H1 (cell line): ENCODE measurements around the gene RBM24. TPM values are rescaled to one million over a fixed set of nuclear protein-coding genes. Genes with fewer than 3 reads are reported as not detected.

Experiments used
- CTCF ChIA-PET: fragments of 300-600 bp; sonication (Branson Sonifier 250); formaldehyde crosslinking; loops from one replicate; lab custom pipeline; 2021; ENCODE audit not compliant: partially characterized antibody; lab: Charles Lee
- POLR2A ChIA-PET: fragments of 300-600 bp; sonication (Branson Sonifier 250); formaldehyde crosslinking; loops from one replicate; lab custom pipeline; 2021; ENCODE audit warnings: inconsistent platforms; ENCODE audit not compliant: partially characterized antibody; lab: Charles Lee
- DNase-seq, 2 experiments: peaks; one replicate each; pipeline versions ENCODE4 v3.0.0 to v3.0.0-alpha.2; 2010 to 2022; ENCODE audit warnings: low spot score in 2 of 2, low read depth in 1 of 2, mixed read lengths in 1 of 2
- FAIRE-seq: peaks from 2 replicates; lab custom pipeline; 2011; peaks lifted over from hg19 to GRCh38; lab: Jason Lieb, UNC
- H2AFZ ChIP-seq: 2 replicates; pipeline ENCODE4 v1.8.1; 2012; ENCODE audit warnings: low read length, inconsistent platforms
- H2AK5ac ChIP-seq: 2 replicates; pipeline ENCODE4 v1.6.1; 2013; ENCODE audit warnings: low read depth, low read length
- H2BK120ac ChIP-seq: replicated peaks from 2 replicates; pipeline ENCODE3; 2013; ENCODE audit warnings: low read depth, low read length, inconsistent platforms
- H2BK12ac ChIP-seq: 2 replicates; pipeline ENCODE4 v1.6.1; 2013; ENCODE audit warnings: low read depth, low read length
- H2BK15ac ChIP-seq: 2 replicates; pipeline ENCODE4 v1.6.1; 2013; ENCODE audit warnings: low read length
- H2BK20ac ChIP-seq: 2 replicates; pipeline ENCODE4 v1.6.1; 2013; ENCODE audit warnings: low read length
- H2BK5ac ChIP-seq: 2 replicates; pipeline ENCODE4 v1.6.1; 2013; ENCODE audit warnings: low read depth, low read length
- H3K14ac ChIP-seq: 2 replicates; pipeline ENCODE4 v1.6.1; 2013; ENCODE audit warnings: inconsistent platforms; ENCODE audit not compliant: insufficient read length
- H3K18ac ChIP-seq: 2 replicates; pipeline ENCODE4 v1.6.1; 2013; ENCODE audit warnings: low read length; ENCODE audit errors: extremely low read depth
- H3K23ac ChIP-seq: 2 replicates; pipeline ENCODE4 v1.6.1; 2013; ENCODE audit warnings: inconsistent platforms; ENCODE audit not compliant: insufficient read length
- H3K23me2 ChIP-seq: 2 replicates; pipeline ENCODE4 v1.6.1; 2013; ENCODE audit warnings: low read depth, low read length
- H3K27ac ChIP-seq: 2 replicates; pipeline ENCODE4 v1.6.1; 2011; ENCODE audit warnings: low read depth, low read length, inconsistent platforms
- H3K27me3 ChIP-seq, 4 experiments: replicated peaks in 1 of 4; 1 replicate in 1 of 4; 2 replicates in 3 of 4; pipeline versions ENCODE4 v1.6.1 to v1.8.1; 2011 to 2013; ENCODE audit warnings: low read length in 3 of 4, mild to moderate bottlenecking in 3 of 4, inconsistent platforms in 2 of 4, mixed read lengths in 2 of 4, moderate library complexity in 1 of 4; ENCODE audit not compliant: control insufficient read depth in 3 of 4, insufficient read depth in 3 of 4; ENCODE audit errors: extremely low read depth in 1 of 4
- H3K36me3 ChIP-seq, 4 experiments: 2 replicates each; pipeline versions ENCODE4 v1.6.1 to v1.8.1; 2011 to 2013; ENCODE audit warnings: mild to moderate bottlenecking in 4 of 4, low read length in 3 of 4, moderate library complexity in 2 of 4, control low read depth in 1 of 4, inconsistent platforms in 1 of 4; ENCODE audit not compliant: insufficient read depth in 4 of 4, control insufficient read depth in 2 of 4
- H3K4ac ChIP-seq: replicated peaks from 2 replicates; pipeline ENCODE3; 2013; ENCODE audit warnings: low read length, low read depth, mixed read lengths, inconsistent platforms; ENCODE audit not compliant: insufficient read length
- H3K4me1 ChIP-seq, 4 experiments: replicated peaks in 1 of 4; 1 replicate in 1 of 4; 2 replicates in 3 of 4; pipeline versions ENCODE4 v1.6.1 to v1.8.1; 2011 to 2013; ENCODE audit warnings: low read length in 3 of 4, inconsistent platforms in 2 of 4, mixed read lengths in 1 of 4; ENCODE audit not compliant: insufficient read depth in 4 of 4, control insufficient read depth in 3 of 4
- H3K4me2 ChIP-seq, 2 experiments: 2 replicates each; pipeline versions ENCODE4 v1.6.1 to v1.8.1; 2011 to 2013; ENCODE audit warnings: low read depth in 2 of 2, low read length in 2 of 2, control low read depth in 1 of 2, inconsistent platforms in 1 of 2, mild to moderate bottlenecking in 1 of 2; ENCODE audit not compliant: insufficient read depth in 1 of 2
- H3K4me3 ChIP-seq, 4 experiments: fragments of 200-600, 300-600 bp in 1 of 4; sonication (generic), shearing (Covaris generic), sonication (Bioruptor Twin) in 1 of 4; 2 replicates each; pipeline versions ENCODE4 v1.5.1 to v1.8.1; 2011 to 2016; ENCODE audit warnings: low read length in 4 of 4, low read depth in 3 of 4, control low read depth in 2 of 4, inconsistent platforms in 2 of 4, mild to moderate bottlenecking in 2 of 4, mixed read lengths in 1 of 4, moderate library complexity in 1 of 4; ENCODE audit not compliant: insufficient read depth in 2 of 4; ENCODE audit errors: extremely low read depth in 1 of 4
- H3K56ac ChIP-seq: replicated peaks from 2 replicates; pipeline ENCODE3; 2013; ENCODE audit warnings: low read depth, mild to moderate bottlenecking, mixed read lengths, low read length, inconsistent platforms; ENCODE audit not compliant: insufficient read length
- H3K79me1 ChIP-seq: 2 replicates; pipeline ENCODE4 v1.6.1; 2013; ENCODE audit warnings: low read depth, low read length, control low read depth
- H3K79me2 ChIP-seq, 2 experiments: 2 replicates each; pipeline versions ENCODE4 v1.6.1 to v1.8.1; 2012 to 2013; ENCODE audit warnings: low read length in 2 of 2, mild to moderate bottlenecking in 2 of 2, inconsistent platforms in 1 of 2; ENCODE audit not compliant: insufficient read depth in 2 of 2, control insufficient read depth in 1 of 2
- H3K9ac ChIP-seq, 4 experiments: replicated peaks in 1 of 4; 1 replicate in 1 of 4; 2 replicates in 3 of 4; pipeline versions ENCODE4 v1.6.1 to v1.8.1; 2011 to 2013; ENCODE audit warnings: low read depth in 3 of 4, low read length in 3 of 4, control low read depth in 2 of 4, mild to moderate bottlenecking in 2 of 4, moderate library complexity in 2 of 4, inconsistent platforms in 1 of 4; ENCODE audit errors: extremely low read depth in 1 of 4
- H3K9me3 ChIP-seq, 2 experiments: 2 replicates each; pipeline versions ENCODE4 v1.6.1 to v1.8.1; 2012 to 2013; ENCODE audit warnings: mild to moderate bottlenecking in 2 of 2, moderate library complexity in 2 of 2, control low read depth in 1 of 2, inconsistent platforms in 1 of 2, low read depth in 1 of 2, low read length in 1 of 2, mixed read lengths in 1 of 2; ENCODE audit not compliant: insufficient read depth in 2 of 2
- H4K20me1 ChIP-seq, 2 experiments: replicated peaks in 1 of 2; 2 replicates each; pipeline versions ENCODE3 to v1.8.1; 2011 to 2013; ENCODE audit warnings: inconsistent platforms in 2 of 2, low read length in 2 of 2, mild to moderate bottlenecking in 1 of 2; ENCODE audit not compliant: insufficient read depth in 2 of 2, control insufficient read depth in 1 of 2
- H4K5ac ChIP-seq: 2 replicates; pipeline ENCODE4 v1.6.1; 2013; ENCODE audit warnings: low read length, low read depth, mixed read lengths, inconsistent platforms; ENCODE audit not compliant: insufficient read length
- H4K8ac ChIP-seq: 2 replicates; pipeline ENCODE4 v1.8.0; 2013; ENCODE audit warnings: mild to moderate bottlenecking, moderate library complexity, low read length, inconsistent platforms; ENCODE audit not compliant: insufficient read depth; ENCODE audit errors: extremely low read depth
- H4K91ac ChIP-seq: replicated peaks from 2 replicates; pipeline ENCODE3; 2013; ENCODE audit warnings: low read length, mixed read lengths, inconsistent platforms; ENCODE audit not compliant: insufficient read length
- BRCA1 ChIP-seq: IDR thresholded peaks from 2 replicates; pipeline ENCODE4 v1.6.1; 2012; ENCODE audit warnings: low read depth, low read length, improper control_type of control experiment
- CTCF ChIP-seq, 3 experiments: IDR thresholded peaks; 1 replicate in 2 of 3; 2 replicates in 1 of 3; pipeline versions ENCODE4 v1.5.1 to v1.6.1; 2011; ENCODE audit warnings: low read length in 3 of 3, mild to moderate bottlenecking in 3 of 3, inconsistent platforms in 2 of 3, low read depth in 1 of 3, moderate library complexity in 1 of 3; ENCODE audit not compliant: insufficient read depth in 1 of 3; ENCODE audit errors: control extremely low read depth in 1 of 3
- EZH2 ChIP-seq: fragments of 200-600 bp; sonication (generic); IDR thresholded peaks from 2 replicates; pipeline ENCODE4 v1.7.1; 2012; ENCODE audit warnings: low read depth, mild to moderate bottlenecking, moderate library complexity, low read length, inconsistent platforms; ENCODE audit not compliant: severe bottlenecking
- WGBS, 2 experiments: shearing (Covaris generic) in 1 of 2; methylation state at CpG; one replicate each; pipeline versions ENCODE4 v1.1.6 to v1.1.7; 2013 to 2015; ENCODE audit warnings: low lambda C conversion rate in 2 of 2, mixed read lengths in 2 of 2, inconsistent platforms in 1 of 2, low coverage in 1 of 2, missing lambda C conversion rate in 1 of 2; ENCODE audit not compliant: insufficient replicate concordance in 2 of 2, insufficient coverage in 1 of 2, insufficient read length in 1 of 2; ENCODE audit errors: extremely low coverage in 1 of 2, missing lambda C conversion rate in 1 of 2; 5-methylcytosine and 5-hydroxymethylcytosine counted together
- polyA plus RNA-seq, 7 experiments: library from polyadenylated mRNA; depleted of rRNA in 3 of 7; stranded (reverse) in 5 of 7; unstranded in 2 of 7; fragments of >200 nt in 5 of 7; fragments of 200-250 nt in 2 of 7; gene quantifications; 1 replicate in 5 of 7; 2 replicates in 1 of 7; 4 replicates in 1 of 7; pipeline versions ENCODE4 v1.2.1 to v1.2.3, GENCODE V29; 2011 to 2013; ENCODE audit warnings: missing spikeins in 2 of 7, mixed read lengths in 2 of 7
- total RNA-seq: library from RNA; stranded (reverse); fragmentation: NEBNext Ultra II Directional; extraction: Animal tissue kit (Norgen Biotek cat#: 25700); gene quantifications from 2 replicates; pipeline ENCODE4 v1.2.1, GENCODE V29; 2021

RBM24 gene
- total and polyA plus RNA-seq, 2 of the 8 experiments (the other 6 are each of a cell fraction or from before 2014, with no cell fraction given): 0.52 to 2.6 TPM

- no peak overlapping the region for H2AK5ac ChIP-seq
- H3K18ac ChIP-seq: no peak overlapping the region
- no peak overlapping the region for H3K4ac ChIP-seq
- H3K9ac ChIP-seq: no peak overlapping the region
- TF ChIP-seq EZH2 (no peak), BRCA1 (no peak), CTCF (IDR thresholded peaks at IDR 0.05; ENCODE audit: control extremely low read depth in 1 of 3, insufficient read depth in 1 of 3, low read depth in 1 of 3, low read length in 3 of 3) (no peak)
- H3K4me1 ChIP-seq: no peaks in the 10 kb centered on the region
- H2BK20ac ChIP-seq: no peak overlapping the region
- H2BK12ac ChIP-seq: no peak overlapping the region
- no peak overlapping the region for H2BK15ac ChIP-seq
- ChIA-PET CTCF (interaction anchor here (1.4 kb wide), 1 partner anchor 212 kb away, joined by 4 read pairs; no protein-coding TSS in a partner anchor), POLR2A (no interaction called here)
- H2BK5ac ChIP-seq: no peak overlapping the region
- no peaks in the 10 kb centered on the region for H3K36me3 ChIP-seq
- H3K9me3 ChIP-seq: no peaks in the 10 kb centered on the region
- H3K4me2 ChIP-seq: no peak overlapping the region
- H2AFZ ChIP-seq: no peak overlapping the region
- no peaks in the 10 kb centered on the region for H3K23me2 ChIP-seq
- no peak overlapping the region for H3K4me3 ChIP-seq
- H4K8ac ChIP-seq: no peak overlapping the region
- no peak overlapping the region for H3K27ac ChIP-seq
- no peak overlapping the region for H3K56ac ChIP-seq
- H4K91ac ChIP-seq: no peak overlapping the region
- H3K14ac ChIP-seq: no peak overlapping the region
- H3K27me3 ChIP-seq: peaks cover 0 to 1% (median 0%) of the 10 kb centered on the region in 4 experiments; a peak in 1 of 7 replicates
- WGBS, 2 experiments: 95% methylated on average over 5 of the region's 5 CpGs; no CpG with 5 or more reads in 1 of the 2 experiments
- H3K79me1 ChIP-seq: no peaks in the 10 kb centered on the region
- no peak for DNase-seq
- H4K5ac ChIP-seq: no peak overlapping the region
- FAIRE-seq: no peak
- H3K79me2 ChIP-seq: no peaks in the 10 kb centered on the region
- no peak overlapping the region for H3K23ac ChIP-seq
- no peak overlapping the region for H2BK120ac ChIP-seq
- no peaks in the 10 kb centered on the region for H4K20me1 ChIP-seq
Observed at GRCh38 chr6:17292600-17293133, 11.5 kb downstream of the RBM24 start.
